NCI-H2171 (cell line): ENCODE data around the gene HDAC11.

ENCODE experiments used
- DNase-seq: peaks from one replicate; lab custom pipeline; 2025; lab: John Stamatoyannopoulos, UW

HDAC11 gene

DNA sequence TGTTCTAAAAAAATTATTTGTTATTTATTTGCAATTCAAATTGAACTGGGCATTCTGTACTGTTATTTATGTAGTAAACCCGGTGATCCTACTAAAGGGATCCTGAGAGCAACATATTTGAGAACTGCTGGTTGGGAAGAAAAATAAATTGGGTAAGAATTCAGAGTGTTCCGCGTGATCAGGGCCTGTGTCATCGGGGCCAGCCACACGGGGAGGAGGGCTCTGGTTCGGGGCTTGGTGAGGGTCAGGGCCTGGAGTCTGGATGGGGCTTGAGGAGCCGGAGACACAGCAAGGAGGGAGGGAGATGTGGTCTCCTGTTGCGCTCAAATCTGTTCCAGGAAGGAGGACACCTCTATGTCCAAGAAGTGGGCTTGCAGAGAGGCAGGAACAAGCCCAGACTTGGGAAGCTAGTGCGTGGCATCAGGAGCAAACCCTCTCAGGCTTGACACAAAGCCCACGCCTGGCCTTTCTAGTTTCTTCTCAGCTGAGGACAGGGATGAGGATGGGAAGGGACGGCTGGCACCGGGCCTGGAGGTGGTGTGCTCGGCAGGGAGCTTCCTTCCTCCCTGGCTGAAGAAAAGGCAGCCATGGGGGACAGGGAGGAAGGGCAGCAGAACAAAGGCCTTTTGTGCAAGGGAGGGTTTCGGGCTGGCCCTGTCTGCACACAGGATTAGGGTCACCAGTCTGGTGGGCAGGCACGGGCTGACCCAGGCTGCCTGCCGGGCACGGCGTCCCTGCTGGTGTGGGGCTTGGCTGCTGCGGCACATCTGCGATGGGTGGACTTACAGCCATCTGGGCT is 45.9 kb downstream of the HDAC11 start:
- DNase-seq = no peak

DNA sequence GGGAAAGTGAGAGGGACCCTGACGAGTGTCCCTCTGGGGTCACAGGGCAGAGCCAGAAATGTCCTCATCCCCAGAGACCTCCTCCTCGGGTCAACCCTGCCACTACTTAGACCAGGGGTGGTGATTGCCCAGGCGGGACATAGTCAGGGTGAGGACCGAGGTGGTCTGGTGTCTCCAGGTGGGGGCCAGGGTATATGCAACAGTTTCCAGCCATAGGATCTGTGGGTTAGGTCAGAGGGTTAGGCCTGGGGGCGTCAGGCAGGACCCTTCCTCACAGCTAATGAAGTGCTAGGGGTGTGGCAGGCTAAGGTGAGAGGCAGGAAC is 46.5 kb downstream of the HDAC11 start:
- DNase-seq = no peak

DNA sequence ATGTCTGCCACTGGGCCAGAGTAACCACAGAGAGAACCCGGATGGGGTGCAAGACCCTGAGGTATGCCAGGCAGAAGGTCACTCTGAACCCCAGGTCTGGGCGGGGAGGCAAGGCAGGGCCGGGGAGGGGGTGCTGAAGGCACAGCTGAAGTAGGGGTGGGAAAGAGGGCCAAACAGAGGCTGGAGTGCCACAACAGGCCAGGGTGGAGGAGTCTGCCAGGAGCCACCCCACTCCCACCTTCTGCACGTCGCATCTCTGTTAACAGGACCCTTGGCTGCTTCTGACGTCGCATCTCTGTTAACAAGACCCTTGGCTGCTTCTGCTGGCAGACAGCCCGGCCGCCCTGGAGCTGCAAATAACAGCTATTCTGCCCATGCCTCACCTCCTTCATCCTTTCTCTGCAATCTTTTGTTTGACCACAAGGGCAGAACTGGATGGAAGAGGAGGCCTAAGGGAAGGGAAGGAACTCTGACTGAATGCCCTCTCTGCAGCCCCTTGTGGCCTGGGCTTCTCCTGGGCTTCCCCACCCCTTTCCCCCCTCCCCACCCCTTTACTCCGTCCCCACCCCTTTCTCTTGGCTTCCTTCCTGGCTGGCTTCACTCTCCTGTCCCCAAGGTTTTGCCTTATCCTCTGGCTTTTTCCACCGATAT is 48.2 kb downstream of the HDAC11 start:
- no peak for DNase-seq

DNA sequence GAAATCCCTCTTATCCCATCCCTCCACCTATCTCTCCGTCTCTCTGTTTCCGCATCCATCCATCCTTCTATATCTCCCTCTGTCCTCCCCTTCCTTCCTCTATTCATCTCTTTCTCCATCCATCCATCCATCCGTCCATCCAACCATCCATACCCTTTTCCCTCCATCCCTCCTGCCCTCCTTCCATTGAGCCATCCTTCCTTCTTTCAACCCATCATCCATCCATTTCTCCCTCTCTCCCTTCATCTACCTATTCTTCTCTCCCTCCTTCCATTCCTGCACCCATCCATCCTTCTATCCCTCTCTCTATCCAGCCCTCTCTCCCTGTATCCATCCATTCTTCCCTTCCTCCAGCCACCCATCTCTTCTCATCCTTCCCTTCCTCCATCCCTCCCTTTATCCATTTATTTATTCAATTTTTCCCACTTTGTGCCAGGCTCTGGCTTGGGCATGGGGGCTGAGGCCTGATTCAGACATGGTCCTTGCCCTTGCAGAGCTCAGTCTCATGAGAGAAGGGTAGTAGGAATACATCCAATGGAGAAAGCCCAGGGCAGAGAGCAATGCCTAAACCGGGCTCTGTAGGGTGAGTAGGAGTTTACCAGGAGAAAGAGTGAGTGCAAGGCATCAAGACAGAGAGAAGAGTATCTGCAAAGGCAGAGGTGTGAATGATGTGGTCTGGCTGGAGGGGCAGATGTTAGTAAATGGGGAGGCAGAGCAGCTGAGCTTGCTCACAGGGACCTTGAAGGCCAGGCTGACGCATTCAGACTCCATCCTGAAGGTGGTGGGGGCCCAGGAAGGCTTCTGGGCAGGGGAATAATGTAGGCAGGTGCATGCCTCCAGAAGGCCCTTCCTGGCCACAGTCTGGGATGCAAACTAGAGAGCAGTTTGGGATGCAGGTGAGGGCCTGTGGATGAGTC is 49.3 kb downstream of the HDAC11 start:
- DNase-seq = no peak

DNA sequence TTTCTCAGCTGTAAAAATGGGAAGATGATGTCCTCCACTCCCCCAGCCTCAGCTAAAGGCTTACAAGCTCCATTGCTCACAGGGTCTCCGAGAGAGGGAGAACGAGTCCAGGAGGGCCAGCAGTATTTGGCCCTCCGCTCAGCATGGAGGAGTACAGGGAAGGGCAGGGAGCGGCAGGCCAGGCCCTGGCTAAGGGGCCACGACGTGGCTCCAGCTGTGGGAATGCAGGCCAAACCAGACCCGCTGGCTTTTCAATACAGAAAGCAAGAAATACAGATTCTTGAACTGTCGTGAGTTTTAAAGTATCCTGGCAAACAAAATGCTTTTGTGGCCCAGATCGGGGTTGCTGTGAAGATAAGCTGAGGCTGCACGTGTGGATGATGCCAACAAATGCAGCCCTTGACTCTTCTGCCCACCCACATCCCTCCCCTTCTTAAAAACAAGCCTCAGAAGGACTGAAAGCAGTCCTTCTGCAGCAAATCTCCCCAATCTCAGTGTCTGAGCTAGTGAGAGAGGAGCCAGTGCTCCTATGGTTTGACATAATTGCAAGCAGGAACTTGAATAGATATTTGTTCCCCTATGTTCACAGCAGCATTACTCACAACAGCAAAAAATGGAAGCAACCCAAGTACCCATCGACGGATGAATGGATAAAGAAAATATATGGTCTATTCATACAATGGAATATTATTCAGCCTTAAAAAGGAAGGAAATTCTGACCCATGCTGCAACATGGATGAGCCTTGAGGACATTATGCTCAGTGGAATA is 50.3 kb downstream of the HDAC11 start:
- no peak for DNase-seq

DNA sequence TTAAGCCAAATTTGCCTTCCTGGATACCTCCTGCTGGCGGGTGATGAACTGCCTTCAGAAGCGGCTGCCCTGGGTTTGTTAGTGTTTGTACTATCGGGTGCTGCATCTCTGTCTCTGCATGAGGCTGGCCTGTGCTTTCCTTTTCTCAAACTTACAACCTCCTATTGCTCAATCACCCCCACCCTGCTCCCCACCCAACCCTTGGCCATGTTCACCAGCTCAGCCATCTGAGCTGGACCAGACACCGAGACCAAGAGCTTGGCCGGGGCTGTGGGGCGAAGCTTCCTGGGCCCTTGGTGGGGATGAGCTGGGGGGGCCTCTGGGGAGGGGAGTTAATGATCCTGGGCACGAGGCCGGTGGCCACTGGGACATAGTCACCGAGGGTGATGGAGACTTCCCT is 52.0 kb downstream of the HDAC11 start:
- DNase-seq = no peak

DNA sequence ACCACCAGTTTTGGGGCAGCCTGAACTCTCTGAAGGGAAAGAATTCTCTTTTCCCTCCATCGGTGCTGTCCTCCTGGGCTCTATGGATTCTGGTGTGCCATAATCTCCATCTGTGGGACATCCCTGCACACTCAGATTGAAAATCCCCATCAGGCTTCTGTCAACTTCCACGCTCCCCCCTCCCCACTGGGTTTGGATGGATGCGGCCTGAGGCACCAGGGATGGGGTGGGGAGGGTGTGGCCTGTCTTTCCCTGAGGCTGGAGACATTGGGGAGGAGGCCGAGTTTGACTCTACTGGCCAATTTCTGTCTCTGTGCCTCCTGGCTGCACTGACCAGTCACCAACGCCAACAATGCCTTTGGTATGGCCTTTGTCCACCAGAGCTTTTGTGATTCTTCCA is 52.5 kb downstream of the HDAC11 start:
- DNase-seq = no peak

DNA sequence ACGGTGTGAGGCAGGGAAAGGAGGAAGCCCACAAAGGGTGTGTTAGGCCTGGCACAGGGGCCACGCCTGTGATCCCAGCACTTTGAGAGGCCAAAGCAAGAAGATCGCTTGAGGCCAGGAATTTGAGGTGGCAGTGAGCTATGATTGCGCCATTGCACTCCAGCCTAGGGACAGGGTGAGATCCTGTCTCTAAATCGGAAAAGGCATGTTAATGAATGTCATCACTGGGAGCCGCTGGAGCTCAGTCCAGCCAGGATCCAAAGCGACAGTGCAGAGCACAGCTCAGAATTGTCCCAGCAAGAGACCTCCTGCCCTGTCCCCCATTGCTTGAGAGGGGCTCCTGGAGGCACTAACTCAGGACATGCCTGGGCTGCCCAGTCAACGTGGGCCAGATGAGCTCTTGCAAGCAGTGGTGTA is 53.8 kb downstream of the HDAC11 start:
- no peak for DNase-seq

DNA sequence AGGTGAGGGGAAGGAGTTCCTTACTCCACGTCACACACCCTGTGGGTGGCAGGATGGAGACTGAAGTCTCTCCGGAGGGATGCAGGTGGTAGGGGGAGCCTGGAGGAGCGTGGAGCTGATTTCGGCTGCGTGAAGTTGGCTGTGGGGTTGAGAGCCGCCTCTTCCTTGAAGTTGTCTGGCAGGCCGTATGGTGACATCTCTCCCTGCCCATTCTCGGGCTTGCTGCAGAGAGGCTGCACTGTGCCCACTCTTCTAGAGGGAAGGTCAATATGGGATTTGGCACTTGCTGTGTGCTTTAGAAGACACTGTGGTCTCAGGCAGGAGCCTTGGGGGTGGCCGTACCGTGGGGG is 55.4 kb downstream of the HDAC11 start:
- DNase-seq = no peak

DNA sequence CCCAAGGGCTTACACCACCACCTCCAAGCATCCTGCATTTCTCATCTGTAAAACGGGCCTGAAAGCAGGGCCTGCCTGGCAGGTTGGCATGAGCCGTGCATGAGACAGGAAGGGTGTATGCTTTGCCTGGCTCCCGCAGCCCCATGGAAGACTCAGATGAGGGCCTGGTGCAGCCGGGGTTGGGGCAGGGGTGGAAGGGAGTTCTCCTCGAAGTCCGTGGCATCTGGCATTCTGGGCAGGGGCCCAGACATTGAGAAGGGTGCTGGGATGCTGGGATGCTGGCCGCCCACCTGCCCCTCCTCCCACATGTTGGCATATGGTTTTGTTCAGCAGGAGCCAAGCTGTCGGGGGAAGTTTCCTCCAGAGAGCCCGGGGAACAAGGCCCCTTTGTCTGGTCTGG is 55.8 kb downstream of the HDAC11 start:
- DNase-seq = peak; percentile 62

DNA sequence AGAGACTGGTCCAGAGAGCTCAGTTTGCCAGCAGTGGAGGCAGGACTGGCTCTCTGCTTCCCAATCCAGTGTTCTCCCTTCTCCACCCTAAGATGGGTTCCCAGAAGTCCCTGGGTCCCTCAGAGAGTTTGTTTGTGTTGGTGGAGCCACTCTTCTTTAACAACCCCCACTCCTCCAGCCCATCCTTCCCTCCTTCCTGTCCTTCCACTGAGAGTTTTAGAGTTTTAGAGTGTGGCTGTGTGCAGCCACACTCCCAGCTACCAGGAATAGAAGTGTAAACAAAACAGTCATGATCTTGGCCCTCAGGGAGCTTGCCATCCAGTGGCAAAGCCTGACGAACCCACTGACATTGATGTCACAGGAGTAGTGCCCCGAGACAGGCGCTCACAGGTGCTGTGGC is 56.3 kb downstream of the HDAC11 start:
- no peak for DNase-seq

DNA sequence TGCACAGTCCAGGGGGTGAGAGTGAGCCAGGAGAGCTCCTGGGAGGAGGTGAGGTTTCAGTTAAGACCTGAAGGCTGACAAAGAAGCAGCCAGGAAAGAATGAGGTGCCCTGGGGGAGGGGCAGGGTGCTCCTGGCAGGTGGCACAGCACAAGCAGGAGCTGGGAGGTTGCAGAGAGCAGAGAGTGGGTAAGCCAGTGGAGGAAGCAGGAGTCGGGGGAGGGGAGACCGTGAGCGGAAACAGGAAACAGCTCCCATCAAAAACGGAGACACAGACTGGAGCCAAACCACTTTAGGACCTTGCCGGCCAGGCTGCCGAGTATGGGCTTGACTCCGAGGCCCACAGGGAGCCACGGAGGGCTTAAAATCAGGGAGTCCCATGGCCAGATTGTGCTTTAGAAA is 56.7 kb downstream of the HDAC11 start:
- peak; percentile 42 for DNase-seq

DNA sequence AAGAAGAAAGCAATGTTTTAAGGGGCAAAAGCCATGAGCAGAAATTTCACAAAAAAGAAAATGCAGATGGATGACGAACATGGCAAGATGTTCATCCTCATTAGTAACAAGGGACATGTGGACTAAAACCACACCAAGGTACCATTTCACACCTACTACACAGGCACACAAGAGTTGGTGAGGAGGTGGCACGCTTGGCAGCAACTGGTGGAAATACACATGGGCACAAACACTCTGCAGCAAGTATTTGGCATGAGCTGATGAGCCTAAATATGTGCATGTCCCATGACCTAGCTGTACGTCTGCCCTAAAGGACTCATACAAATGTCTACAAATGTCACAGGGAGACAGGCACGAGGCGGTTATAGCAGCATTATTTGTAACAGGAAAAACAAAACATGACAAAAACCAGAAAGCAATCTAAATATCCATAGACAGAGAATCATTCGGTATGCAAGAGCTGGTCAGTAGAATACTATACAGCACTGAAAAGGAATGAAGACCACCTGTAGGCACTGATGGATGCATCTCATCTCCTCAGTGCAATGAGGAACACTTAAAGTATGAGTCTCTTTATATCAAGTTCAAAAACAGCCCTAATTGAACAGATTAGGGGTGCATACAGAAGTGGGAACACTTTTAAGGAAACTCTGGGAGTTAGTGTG is 57.3 kb downstream of the HDAC11 start:
- no peak for DNase-seq

DNA sequence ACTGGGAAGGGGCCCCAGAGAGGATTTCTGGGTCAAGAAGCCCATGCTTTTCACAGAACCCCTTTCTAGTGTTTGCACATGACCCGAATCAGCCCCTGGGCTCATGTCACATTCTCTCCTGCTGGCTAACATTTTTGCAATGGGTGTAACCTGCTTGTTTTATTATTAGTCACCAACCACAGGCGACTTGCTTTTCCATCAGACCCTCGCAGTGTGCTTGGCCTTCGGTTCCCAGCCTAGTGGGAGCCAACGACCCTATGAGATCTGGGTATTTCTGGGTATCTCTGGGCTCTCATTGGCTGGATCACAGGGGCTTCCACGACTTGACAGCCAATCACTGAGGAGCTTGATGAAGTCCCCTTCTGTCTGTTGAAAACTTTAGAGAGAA is 57.8 kb downstream of the HDAC11 start:
- DNase-seq = no peak

DNA sequence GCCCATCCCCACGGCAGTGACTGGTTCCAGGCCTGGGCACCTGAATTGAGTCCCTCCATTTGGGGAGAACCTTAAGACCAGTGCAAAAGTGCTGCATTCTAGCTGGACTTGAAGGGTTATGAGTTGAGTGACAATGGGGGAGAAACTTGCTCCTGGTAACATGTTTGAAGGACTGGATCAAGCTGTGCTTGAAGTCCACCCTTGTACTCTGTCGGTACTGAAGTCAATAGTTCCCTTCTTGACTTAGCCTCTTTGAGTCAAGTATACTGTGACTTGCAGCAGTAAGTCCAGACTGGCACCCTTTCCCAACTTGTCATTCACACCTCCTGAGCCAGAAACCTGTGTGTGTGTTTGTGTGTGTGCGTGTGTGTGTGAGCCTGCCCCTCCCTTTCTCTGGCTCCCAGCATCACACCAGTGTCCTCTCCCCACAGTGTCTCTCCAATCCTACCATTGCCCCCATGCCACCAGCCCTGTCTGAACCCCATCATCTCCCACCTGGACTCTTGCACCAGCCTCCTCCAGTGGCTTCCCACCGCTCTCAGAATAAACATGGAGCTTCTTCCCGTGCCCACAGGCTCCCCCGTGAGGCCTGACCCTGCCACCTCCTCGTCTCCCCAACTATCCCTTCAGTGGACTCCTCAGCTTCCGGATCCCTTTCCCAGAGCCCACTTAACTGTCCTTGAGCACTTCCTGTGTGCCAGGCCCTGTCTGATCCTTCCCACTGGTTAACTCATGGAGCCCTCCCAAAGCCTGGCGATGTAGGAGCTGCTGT is 58.6 kb downstream of the HDAC11 start:
- no peak for DNase-seq

DNA sequence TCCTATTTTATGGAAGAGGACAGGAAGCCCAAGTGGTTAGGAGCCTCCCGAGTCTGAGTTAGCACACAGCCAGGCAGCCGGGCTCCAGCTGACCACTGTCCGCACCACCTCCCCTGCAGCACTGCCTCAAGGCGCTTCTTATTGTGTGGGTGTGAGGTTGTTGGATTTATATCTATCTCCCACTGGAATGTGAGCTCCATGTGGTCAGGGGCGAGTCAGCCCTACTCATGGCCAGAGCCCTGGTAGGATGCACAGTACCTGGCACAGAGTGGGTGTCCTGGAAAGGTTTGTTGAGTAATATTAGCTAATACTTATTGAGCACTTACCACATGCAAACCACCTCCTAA is 59.2 kb downstream of the HDAC11 start:
- DNase-seq = no peak

DNA sequence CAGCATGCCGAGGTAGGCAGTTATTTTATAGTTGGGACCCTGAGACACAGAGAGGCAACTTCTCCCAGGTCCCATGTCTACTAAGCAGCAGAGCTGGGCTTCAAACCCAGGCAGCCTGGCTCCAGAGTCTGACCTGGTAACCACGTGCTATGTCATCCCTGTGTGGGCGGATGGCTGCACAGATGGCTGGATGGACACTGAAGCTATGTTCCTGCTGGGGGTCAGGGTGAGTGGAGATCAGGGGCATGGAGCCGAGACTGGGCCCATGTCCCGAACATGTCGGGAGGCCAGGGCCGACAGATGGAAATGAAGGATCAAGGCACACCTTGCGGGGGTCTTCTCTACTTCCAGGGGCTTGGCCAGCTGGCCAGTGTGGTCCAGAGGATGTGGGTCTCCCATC is 59.6 kb downstream of the HDAC11 start:
- no peak for DNase-seq

DNA sequence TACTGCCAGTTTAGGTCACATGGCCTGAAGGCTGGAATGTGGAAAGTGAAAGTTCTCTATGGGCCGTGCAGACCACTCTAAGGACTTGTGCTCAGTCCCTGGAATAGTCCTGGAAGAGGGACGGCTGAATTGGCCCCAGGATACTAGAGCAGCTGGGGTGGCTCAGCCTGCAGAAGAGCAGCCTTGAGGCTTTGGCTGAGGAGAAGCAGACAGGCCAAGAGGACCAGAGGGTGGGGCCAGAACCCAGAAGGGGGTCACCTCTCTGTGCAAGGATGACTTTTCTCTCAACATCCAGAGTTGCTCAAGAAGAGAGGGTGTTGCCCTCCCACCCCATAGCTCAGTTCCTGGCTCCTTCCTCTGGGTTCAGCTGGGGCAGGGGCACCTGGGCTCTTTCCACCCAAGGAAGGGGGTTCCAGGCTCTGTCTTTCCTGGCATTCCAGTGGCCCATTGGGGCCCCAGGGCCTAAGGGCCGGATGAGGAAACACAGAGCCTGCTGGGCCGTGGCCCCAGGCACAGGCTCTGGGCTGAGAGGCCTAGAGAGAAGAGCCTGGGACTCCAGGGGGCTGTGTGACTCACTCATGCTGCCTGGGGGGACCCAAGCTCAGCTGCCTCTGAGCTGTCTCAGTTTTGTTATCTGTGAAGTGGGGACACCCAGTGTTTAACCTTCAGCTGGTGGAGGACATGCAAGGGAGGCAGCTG is 60.3 kb downstream of the HDAC11 start:
- DNase-seq = no peak

DNA sequence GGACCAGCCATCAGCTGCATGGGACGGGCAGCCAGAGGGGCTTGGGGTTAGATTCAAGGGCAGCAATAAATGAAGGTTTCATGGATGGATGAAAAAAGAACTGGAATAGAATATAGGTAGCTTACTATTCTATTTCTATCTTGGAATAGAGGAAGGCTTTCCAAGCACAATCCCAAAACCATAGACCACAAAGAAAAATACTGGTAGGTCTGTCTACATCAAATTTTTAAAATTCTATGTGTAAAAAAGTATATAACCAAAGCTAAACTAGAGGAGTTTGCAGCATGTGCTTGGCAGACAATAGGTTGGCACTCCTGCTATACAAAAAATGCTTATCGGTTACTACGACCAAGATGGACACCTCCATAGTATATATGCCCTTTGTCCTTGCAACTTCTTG is 61.6 kb downstream of the HDAC11 start:
- no peak for DNase-seq

DNA sequence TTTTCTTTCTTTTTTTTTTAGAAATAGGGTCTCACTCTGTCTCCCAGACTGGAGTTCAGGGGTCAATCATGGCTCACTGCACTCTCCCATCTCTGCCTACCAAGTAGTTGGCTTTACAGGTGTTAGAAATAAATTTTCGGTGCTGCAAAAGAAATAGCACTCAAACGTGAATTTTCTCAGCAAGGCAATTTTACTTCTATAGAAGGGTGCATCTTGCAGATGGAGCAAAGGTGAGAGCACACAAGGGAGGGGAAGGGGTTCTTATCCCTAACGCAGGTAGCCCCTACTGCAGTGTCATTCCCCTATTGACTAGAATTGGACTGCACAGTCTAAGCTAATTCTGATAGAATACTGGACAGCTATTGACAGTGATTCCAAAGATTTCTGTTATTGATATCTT is 62.0 kb downstream of the HDAC11 start:
- DNase-seq = no peak
